Esophagus squamous epithelium (tissue), 4 donors: ENCODE results near the gene RRP1.

ENCODE experiments used
- POLR2A ChIP-seq, 4 donors: fragments of 450-650 bp; IDR thresholded peaks; one replicate each; pipeline ENCODE4 v1.6.1; 2017; ENCODE audit warnings: antibody characterized with exemption in 4 of 4, mild to moderate bottlenecking in 4 of 4, moderate library complexity in 3 of 4
- TF ChIP-seq, protein P1 (sequence below), 6 experiments: fragments of 450-650 bp in 4 of 6; fragments of 200-600 bp in 2 of 6; sonication (generic) in 2 of 6; IDR thresholded peaks; one replicate each; pipeline ENCODE4 v1.5.1; 2016 to 2019; ENCODE audit warnings: antibody characterized with exemption in 6 of 6, mild to moderate bottlenecking in 4 of 6, moderate library complexity in 4 of 6

DNA sequence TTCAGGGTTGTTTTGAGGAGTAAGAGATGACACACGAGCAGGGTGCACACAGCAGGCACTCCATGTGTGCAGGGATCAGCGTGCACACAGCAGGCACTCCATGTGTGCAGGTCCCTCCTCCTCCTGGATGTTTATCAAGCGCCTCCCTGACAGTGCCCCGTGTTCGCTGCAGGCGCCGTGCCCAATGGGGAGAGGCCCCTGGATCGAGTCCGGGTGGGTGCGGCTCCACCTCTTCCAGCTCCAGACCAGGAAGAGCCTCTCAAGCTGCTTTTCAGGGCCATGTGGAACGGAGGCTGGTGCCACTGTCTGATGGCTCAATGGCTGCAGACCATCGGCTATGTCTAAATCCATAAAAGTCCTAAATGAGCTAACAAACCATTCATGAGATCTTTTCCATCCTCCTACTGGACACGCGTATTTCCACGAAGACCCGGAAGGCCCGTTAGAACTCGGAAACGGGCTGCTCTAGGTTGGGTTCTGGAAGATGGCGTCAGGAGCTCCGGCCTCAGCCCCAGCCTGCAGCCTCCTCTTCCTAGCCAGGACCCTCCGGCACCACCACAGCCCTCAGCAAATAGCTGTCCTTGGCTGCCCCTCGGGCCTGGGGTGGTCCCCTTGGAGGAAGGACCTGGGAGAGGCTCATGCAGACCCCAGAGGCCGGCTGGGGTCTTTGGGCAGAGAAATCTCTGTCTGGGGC lies 36.0 kb downstream of the RRP1 start:
- TF ChIP-seq, protein P1, sequence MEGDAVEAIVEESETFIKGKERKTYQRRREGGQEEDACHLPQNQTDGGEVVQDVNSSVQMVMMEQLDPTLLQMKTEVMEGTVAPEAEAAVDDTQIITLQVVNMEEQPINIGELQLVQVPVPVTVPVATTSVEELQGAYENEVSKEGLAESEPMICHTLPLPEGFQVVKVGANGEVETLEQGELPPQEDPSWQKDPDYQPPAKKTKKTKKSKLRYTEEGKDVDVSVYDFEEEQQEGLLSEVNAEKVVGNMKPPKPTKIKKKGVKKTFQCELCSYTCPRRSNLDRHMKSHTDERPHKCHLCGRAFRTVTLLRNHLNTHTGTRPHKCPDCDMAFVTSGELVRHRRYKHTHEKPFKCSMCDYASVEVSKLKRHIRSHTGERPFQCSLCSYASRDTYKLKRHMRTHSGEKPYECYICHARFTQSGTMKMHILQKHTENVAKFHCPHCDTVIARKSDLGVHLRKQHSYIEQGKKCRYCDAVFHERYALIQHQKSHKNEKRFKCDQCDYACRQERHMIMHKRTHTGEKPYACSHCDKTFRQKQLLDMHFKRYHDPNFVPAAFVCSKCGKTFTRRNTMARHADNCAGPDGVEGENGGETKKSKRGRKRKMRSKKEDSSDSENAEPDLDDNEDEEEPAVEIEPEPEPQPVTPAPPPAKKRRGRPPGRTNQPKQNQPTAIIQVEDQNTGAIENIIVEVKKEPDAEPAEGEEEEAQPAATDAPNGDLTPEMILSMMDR (IDR thresholded peaks at IDR 0.05): no peak
- no peak for TF ChIP-seq POLR2A (IDR thresholded peaks at IDR 0.05)
